ENCODE results near the gene GPAM.
A peak's percentile ranks its signal among the peaks of the same experiment; 100 is the strongest.

DNA sequence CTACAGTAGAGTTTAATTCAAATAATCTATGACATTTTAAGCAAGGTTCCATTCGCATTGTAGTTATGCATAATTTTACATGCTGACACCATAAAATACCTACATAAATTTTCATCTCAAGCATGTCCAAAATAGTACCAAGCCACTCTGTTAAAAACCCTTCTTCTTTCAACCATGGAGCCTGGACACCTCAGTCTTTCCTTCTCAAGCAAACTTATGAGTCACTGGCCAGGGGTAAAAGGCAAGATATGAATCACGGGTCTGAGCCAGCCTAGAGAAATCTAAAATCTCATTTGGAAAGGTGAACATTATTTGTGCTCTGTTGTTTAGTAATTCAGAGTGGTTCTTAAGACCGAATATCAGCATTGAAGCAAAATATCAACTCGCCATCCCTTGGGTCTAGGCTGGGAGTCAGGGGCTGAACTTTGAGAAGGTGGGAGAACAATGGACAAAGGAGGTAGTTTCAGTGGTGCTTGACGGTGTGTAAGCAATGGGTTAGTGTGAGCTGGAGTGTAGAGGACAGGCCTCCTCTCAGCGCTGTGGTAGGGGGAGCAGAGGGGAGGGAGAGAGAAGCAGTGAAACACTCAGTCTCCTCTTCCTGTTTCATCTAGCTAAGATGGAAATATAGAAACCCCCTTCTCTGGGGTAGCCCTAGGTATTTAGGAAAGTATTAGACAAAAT is 19.1 kb upstream of the GPAM start:
- TF ChIP-seq POLR2AphosphoS5 (IDR thresholded peaks at IDR 0.05; ENCODE audit: low read depth, low read length) (no peak), TAF1 (IDR thresholded peaks at IDR 0.05; ENCODE audit: low read depth, low read length) (no peak), POLR2A (IDR thresholded peaks at IDR 0.05; ENCODE audit: low read depth, low read length) (no peak), SPI1 (IDR thresholded peaks at IDR 0.05; ENCODE audit: low read depth, low read length) (peak; percentile 45; the same call in 1 of the 2 replicates), POU2F2 (IDR thresholded peaks at IDR 0.05; ENCODE audit: low read depth, low read length) (peak; percentile 48; the same call in 1 of the 2 replicates)
